BJ (cell line): Measurements from ENCODE around the gene TMEM240. TPM values are rescaled to one million over a fixed set of nuclear protein-coding genes. Genes with fewer than 3 reads are reported as not detected.

Experiments
- CTCF ChIA-PET: fragments of 350-600 bp; formaldehyde crosslinking; extraction: SDS; loops from one replicate; lab custom pipeline; 2021; ENCODE audit warnings: antibody characterized with exemption, inconsistent platforms; lab: Yijun Ruan, JAX
- POLR2A ChIA-PET: fragments of 300-600 bp; sonication (Branson Sonifier 250); formaldehyde crosslinking; extraction: SDS; loops from one replicate; lab custom pipeline; 2021; ENCODE audit warnings: antibody characterized with exemption; lab: Charles Lee
- DNase-seq: peaks from one replicate; pipeline ENCODE4 v3.0.0-alpha.2; 2011; ENCODE audit warnings: low read depth
- H3K27me3 ChIP-seq: 2 replicates; pipeline ENCODE4 v1.6.0; 2011; ENCODE audit warnings: low read length; ENCODE audit not compliant: control insufficient read depth, insufficient read depth
- H3K36me3 ChIP-seq: 2 replicates; pipeline ENCODE4 v1.5.1; 2011; ENCODE audit warnings: low read length; ENCODE audit not compliant: control insufficient read depth, insufficient read depth
- H3K4me3 ChIP-seq: 2 replicates; pipeline ENCODE4 v1.5.1; 2011; ENCODE audit warnings: low read depth, mild to moderate bottlenecking, control low read depth, low read length
- polyA plus RNA-seq: library from polyadenylated mRNA; depleted of rRNA; stranded (reverse); fragments of >200 nt; gene quantifications from 2 replicates; pipeline ENCODE4 v1.2.3, GENCODE V29; 2011
- TF ChIP-seq, protein P1 (sequence below): IDR thresholded peaks from 2 replicates; pipeline ENCODE4 v1.5.1; 2011; ENCODE audit warnings: low read depth, mild to moderate bottlenecking, control low read depth, inconsistent platforms, low read length, moderate library complexity; ENCODE audit not compliant: insufficient read depth

TMEM240 gene
- polyA plus RNA-seq, 1 experiment = 8.7 TPM

DNA sequence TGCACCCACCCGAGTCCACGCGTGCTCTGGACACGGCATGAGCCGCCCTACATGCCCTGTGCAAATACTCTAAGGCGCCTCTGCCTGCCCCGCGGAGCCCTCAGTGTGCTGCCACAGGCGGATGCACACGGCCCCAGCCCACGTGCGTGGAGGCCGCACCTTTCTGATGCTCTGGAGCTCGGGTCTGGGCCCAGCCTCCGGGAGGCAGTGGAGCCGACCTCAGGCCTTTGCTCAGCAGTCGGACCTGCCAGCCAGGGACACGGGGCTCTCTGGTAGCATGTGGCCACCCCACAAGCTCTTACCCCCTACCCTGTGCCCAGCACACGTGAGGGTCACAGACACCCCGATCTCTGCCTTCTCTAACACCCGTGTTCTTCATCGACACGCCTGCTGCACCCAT lies 2.1 kb downstream of the TMEM240 start:
- POLR2A ChIA-PET = no interaction called here
- DNase-seq = no peak
- TF ChIP-seq, protein P1, sequence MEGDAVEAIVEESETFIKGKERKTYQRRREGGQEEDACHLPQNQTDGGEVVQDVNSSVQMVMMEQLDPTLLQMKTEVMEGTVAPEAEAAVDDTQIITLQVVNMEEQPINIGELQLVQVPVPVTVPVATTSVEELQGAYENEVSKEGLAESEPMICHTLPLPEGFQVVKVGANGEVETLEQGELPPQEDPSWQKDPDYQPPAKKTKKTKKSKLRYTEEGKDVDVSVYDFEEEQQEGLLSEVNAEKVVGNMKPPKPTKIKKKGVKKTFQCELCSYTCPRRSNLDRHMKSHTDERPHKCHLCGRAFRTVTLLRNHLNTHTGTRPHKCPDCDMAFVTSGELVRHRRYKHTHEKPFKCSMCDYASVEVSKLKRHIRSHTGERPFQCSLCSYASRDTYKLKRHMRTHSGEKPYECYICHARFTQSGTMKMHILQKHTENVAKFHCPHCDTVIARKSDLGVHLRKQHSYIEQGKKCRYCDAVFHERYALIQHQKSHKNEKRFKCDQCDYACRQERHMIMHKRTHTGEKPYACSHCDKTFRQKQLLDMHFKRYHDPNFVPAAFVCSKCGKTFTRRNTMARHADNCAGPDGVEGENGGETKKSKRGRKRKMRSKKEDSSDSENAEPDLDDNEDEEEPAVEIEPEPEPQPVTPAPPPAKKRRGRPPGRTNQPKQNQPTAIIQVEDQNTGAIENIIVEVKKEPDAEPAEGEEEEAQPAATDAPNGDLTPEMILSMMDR = no peak
- Histone ChIP-seq H3K36me3 (peaks cover 25% of the 10 kb centered on the region), H3K27me3 (no peaks in the 10 kb centered on the region), H3K4me3 (no peak overlapping the region; the same call in 1 of the 2 replicates)
- CTCF ChIA-PET = no interaction called here

DNA sequence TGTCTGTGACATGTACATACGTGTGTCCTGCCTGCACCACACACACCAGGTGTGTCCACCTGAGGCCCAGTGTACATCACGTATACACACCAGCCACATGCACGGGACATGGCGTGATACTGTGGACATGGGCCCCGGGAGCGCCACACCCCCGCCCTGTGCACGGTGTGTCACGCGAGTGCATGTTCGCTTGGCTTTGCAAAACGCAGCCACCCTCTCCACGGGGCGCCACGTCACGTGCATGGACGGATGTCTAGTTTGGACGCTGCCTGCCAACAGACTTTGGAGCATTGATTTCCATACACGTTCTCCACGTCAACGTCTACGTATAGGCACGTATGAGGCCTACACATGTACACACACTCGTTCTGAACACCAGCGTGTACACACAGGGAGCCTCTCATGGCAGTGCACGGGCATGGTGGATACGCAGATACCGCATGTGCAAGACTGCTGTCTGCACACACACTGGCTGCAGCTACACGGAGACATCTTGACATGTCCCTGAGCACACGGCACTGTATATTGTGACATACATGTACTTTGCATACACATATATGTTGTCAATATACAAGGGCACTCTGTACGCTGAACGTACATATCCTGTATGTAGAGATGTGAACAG lies 2.7 kb downstream of the TMEM240 start:
- ChIA-PET CTCF (no interaction called here), POLR2A (no interaction called here)
- TF ChIP-seq, protein P1 = no peak
- Histone ChIP-seq H3K36me3 (peaks cover 19% of the 10 kb centered on the region), H3K27me3 (no peaks in the 10 kb centered on the region), H3K4me3 (no peak overlapping the region)
- DNase-seq = no peak

DNA sequence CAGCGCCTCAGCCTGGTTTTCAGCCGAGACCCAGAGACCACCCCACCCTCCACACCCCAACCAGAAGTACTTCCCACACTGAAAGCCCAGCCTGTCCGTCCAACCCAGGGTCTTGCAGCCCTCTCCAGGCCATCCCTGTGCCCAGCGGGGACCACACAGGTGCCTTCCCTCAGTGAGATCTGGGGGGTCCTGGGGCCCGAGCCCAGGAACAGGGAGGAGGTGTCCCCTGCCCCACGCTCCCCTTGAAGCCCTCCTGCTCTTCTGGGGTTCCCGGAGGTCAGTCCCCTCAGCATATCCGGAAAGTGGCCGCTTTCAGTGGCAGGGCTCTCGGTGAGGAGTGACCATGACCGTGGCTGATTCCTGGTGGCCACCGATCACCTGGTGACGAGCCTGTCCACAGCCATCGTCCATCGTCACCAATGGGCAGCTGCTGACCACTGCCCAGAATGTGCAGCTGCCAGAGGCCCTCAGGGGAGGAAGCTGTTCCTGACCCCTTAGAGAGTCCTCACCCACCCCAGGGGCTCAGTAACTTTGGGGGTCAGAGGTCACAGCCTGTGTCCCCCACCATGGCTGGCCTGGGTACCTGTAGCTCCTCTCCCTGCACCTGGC lies 3.4 kb downstream of the TMEM240 start:
- DNase-seq = no peak
- CTCF ChIA-PET = no interaction called here
- Histone ChIP-seq H3K4me3 (no peak overlapping the region), H3K36me3 (peaks cover 16% of the 10 kb centered on the region), H3K27me3 (no peaks in the 10 kb centered on the region)
- TF ChIP-seq, protein P1 = no peak
- POLR2A ChIA-PET = no interaction called here

DNA sequence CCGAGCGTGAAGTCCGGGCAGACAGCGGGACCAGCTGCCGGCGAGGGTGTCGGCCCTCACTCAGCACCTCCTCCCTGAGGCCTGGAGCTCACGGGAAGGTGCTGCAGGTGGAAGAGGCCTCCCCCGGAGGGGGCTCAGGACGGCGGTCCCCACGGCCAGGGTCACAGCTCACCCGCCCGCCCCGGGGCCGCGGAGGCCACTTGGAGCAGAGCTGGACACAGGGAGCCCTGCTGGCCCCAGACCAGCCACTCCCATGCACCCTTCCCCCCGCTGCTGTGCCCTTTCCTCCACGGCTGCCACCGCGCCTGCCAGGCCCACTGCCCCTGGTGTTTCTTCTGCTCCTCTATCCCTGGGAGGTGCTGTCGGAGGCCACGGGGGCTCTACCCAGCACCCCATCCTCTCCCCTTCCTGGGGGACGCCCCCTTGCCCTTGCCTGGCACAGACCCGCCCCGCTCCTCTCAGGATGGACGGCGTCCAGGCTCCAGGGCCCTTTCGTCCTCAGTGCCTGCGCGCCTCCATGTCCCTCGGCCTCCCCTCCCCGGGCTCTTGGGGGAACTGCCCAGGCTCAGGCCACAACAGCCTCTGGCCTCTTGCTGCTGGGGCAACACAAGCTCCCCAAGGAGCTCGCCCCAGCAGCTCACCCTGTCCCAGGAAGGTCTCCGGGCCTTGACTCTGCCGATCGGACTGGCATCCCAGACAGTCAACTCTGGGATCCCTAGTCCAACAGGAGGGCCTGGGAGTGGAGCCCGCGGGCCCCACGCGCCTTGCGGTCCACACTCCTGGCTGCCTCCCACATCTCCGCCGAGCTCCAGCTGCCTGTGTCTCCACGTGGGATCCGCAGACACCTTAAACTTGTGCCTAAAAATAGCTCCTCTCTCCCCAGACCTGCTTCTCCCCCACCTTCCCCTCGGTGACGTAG lies 4.1 kb downstream of the TMEM240 start:
- DNase-seq = no peak
- TF ChIP-seq, protein P1 = no peak
- CTCF ChIA-PET = no interaction called here
- Histone ChIP-seq H3K27me3 (no peaks in the 10 kb centered on the region), H3K4me3 (no peak overlapping the region), H3K36me3 (peaks cover 10% of the 10 kb centered on the region)
- POLR2A ChIA-PET = no interaction called here
